ENCODE results near the gene RAB8B.

RAB8B gene

DNA sequence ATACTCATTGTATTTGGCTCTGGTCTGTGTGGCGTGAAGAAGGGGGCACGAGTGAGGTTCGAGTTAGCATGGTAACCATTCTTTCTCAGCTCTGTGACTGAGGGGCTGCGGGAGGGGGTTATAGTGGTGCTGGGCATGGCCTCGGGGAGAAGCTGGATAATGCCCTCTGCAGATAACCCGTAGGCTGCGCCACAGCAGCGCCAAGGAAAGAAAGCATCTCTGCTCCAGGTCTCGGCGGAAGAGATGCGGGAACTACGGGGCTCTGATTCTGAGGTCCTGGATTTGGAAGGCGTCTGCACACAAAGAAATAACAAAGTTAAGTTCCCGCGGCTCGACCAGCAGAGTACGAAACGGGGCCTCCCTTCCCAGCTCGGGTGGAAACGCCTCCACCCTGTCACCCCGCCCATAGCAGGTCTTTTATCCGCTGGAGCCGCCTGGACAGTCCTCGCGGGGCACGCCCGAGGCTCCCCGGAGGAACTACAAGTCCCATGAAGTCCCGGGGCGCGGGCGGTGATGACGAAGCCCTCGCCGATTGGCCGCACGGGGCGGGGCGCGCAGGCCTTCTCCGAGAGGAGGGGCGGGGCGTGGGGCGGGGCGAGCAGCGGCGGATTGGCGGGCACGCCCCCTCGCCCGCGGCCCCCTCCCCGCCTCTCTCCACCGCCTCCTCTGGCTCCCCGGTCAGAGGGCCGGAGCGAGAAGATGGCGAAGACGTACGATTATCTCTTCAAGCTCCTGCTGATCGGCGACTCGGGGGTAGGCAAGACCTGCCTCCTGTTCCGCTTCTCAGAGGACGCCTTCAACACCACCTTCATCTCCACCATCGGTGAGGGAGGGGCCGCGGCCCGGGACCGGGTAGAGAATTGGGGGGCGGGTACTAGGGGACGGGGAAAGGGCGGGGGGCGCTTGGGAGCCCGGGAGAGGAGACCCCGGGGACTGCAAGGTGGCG is at the start of gene RAB8B:
Gene RAB8B (plus strand): TSS at position 681 of the 946 bp plus-strand sequence. CDS start 19 bp downstream, at position 700.
- DNase-seq, result peak; percentile 65

GRCh38 chr15:63140936-63141335 is 48.5 kb upstream of the RAB8B start:
- no peak for DNase-seq

DNA sequence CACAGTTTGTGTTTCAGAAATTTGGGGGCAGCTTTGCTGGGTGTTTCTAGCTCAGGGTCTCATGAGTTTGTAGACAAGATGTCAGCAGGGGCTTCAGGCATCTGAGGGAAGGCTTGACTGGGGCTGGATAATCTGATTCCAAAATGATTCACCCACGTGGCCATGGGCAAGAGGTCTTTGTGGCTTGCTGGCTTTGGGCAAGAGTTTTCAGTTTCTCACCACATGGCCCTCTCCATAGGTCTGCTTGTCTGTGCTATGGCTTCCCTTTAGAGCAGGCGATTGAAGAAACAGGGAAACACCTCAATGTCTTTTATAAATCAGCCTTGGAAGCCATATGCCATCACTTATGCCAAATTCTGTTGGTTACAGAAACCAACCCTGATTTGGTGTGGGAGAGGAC is 44.0 kb upstream of the RAB8B start:
- DNase-seq, result no peak

DNA sequence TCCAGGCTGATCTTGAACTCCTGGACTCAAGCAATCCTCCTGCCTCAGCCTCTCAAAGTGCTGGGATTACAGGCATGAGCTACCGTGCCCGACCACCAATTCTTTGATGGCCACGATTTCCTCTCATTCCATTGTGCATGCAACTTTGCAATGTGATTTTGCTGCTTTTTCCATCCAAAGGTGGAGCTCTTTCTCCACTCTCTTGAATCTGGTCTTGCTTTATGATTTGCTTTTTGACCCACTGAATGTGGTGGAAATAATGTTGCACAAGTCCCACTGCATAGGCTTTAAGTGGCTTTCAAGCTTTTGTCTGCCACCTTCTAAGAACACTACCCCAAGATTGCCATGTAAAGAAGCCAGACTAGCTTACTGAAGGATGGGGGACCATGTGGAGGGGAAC is 42.7 kb upstream of the RAB8B start:
- no peak for DNase-seq

GRCh38 chr15:63151665-63152064 is 37.7 kb upstream of the RAB8B start:
- DNase-seq, result no peak

DNA sequence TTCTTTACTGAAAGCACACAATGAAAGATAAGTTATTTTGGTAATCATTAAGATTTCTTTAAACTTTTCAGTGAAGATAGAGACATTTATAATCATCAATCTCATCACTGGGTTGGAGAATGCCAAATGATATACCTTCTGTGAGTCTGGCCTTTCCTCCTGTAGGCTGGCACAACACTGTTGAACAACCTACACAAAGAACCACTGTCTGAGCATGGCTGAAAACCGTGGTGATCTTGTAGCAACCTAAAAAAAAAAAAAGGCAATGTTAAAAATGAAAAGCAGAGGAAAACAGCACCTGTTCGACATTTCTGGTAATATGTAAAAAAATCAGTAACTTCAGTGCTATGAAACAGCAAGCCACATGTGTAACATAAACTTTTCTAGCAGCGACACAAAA is 33.9 kb upstream of the RAB8B start:
- DNase-seq, result no peak

DNA sequence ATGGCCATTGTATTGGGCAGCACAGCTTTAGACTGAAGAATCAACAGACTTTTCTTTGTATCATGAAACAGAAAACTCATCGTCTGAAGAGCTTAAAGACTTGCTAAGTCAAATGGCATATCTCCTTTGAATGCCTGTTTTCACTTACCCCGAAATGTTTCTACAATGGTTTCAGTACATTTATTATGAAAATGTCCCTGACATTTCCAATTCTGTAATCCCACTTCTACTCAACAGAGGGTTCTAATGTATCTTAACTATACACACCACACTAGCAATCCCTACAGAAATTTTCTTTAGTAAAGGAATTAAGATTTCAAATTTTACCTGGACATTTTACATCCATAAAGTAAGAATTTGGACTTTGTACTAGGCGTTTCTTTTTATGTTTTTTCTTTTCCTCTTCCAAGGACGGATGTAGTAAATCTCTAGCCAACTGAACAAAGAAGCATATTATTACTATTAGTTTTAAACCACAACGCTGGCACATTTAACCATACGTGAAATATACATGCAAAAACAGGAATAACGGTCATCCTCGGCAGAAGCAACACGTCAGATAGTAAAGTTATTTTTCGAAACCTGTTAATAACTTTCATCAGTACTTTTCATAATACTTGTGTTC is 33.2 kb upstream of the RAB8B start:
- DNase-seq, result no peak

- no peak for DNase-seq
Observed at GRCh38 chr15:63156755-63157117, 32.7 kb upstream of the RAB8B start.

- DNase-seq, result peak; percentile 55
Observed at GRCh38 chr15:63157118-63157843, 32.1 kb upstream of the RAB8B start, which contains the start of gene RPS27L. Gene RPS27L, minus strand, starts transcription at chr15:63157477. Its CDS starts 72 bp downstream, at chr15:63157405.

- DNase-seq, result no peak
Observed at GRCh38 chr15:63157891-63158431, 31.4 kb upstream of the RAB8B start.

- DNase-seq, result no peak
Observed at GRCh38 chr15:63160638-63161037, 28.8 kb upstream of the RAB8B start.

- no peak for DNase-seq
Observed at GRCh38 chr15:63163217-63163616, 26.2 kb upstream of the RAB8B start.

GRCh38 chr15:63165166-63165859 is 24.1 kb upstream of the RAB8B start:
- DNase-seq, result no peak

DNA sequence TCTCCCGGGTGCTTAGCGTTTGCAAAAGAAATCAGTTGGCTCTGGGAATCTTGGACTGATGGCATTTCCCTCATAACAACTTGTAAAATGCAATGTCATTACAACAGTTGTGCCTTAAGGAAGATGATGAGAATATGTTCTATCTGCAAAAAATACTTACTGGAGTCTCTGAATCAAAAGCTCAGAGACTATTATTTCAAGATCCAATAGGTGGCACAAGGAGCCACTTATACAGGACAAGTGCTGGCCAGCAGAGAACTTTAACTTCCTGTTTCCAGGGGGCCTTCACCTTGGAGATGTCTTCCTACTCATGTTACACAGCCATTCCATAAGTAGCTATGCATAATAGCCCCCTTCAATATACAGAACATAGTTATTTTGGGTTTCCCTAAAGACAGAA is 23.2 kb upstream of the RAB8B start:
- no peak for DNase-seq

DNA sequence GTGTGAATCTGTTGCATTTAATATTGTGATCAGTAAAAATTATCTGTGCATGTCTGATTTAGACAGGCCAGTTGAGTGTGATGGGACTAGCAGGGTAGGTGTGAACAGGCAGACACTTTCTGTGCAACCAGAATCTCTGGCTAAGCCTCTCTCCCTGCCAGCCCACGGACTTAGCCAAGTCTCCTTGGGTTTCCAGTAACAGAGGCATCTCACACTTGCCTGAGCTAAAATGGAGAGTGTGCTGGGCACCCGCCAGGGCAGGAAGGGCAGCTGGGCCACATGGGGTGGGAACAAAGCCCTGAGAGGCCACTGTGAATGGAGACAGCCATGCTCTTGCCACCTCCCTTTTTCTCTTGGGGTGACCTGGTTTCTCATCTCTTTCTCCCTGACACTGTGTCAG is 19.6 kb upstream of the RAB8B start:
- no peak for DNase-seq

DNA sequence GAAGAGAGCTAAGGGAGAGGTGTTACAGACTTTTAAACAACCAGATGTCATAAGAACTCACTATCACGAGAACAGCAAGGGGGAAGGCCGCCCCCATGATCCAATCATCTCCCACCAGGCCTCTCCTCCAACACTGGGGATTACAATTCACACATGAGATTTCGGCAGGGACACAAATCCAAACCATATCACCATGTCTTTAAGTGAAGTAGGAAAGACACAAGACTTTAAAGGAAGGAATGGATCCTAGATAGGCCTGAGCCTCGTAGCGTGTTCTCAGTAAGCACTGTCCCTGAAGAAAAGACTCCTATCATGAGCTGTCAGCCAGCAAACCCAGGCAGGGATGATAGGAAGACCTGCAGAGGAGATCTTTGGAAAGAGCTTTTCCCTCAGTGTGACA is 17.0 kb upstream of the RAB8B start:
- DNase-seq, result no peak

DNA sequence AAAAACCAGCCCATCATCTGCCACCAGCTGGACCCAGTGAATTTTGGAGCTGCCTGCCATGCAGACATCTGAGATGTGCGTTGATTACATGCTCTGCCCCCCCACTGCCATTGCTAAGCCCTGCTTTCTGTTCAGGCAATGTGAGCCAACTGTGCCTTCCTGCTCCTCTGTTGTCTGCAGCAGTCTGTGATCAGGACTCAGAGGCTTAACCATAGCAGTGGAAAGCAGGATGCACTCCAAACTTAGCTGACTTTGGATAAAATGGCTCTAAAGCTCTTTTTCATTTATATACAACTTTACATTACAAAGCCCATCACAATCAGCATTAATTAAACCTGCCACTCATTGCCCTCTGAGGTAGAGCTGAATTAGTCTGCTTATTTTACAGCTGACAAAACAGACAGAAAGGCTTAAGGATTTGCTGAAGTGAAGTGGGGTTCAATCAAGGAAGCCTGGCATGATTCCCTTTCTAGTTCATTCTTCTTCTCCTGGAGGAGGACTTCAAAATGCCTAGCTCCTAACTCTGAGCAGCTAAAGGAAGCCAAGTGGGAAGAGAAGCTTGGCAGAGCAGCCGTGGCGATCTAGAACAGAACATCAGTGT is 16.5 kb upstream of the RAB8B start:
- DNase-seq, result no peak

DNA sequence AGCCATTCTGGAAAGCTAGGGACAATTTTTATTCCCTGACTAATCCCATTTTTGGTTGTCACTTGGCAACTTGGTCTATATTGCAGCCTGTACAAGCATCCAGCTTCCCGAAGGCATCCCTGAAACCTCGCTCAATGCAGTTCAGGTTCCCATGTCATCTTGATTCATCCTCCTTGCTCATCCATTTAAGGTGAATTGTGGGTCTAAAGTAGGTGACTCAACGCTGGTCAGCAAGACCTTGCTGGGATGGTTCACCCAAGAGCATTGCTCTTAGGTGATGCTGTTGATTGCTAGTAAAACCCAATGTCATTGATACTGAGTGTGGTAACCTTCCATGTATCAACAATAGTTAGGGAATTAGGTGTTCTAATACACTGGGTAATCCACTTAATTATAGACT is 13.1 kb upstream of the RAB8B start:
- DNase-seq, result no peak

DNA sequence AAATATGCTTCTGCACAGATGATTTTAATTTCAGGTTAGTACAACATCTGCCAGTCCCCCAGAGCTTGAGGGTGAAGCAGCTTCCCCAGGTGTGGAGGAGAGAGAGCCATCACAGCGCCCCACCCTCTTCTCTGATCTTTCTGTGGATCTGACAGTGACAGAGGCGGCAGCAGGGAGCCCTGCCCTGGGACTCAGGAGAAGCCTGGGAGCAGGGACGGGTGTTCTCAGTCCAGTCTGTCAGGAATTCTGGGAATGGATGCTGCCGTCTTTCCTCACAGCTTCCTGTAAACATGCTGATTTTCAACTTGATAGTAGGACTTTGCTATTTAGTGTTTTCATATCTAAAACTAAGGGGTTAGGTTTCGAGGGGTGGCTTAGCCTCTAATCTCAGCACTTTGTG is 11.4 kb upstream of the RAB8B start:
- no peak for DNase-seq

DNA sequence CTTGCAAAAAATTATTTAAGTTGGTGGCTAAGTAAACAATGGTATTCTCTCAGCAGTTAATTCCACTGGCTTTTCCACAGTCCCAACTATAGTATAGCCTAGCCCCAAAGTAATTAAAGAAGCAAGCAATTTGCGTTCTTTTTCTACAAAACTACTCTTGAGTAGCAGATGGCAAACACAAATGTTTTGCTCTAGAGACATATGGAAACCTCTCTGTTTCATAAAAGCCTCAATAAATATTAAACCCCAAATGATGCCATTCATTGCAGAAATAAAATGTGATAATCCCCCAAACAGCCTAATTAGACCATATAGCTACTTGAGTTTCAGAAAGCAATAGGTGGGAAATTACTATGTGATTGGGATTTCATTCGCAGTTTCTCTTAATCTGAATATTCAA is 8.7 kb upstream of the RAB8B start:
- DNase-seq, result no peak

GRCh38 chr15:63181648-63182047 is 7.8 kb upstream of the RAB8B start:
- no peak for DNase-seq

DNA sequence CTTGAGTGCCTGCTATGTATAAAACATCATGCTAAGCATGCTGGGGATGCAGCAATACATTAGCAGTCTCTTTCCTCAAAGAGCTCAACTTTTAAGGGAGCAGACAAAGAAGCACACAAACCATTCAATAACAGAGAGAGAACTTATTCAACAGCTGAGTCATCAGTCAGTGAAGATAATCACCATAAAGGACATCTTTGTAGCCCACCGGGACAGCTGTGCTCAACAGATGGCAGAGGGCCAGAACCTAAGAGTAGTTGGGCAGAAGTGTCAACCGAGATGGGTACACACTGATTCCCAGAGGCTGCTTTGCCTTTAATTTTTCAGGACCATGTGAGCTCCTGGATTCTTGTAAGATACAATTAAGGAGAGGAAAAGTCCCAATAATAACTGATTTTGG is 4.2 kb upstream of the RAB8B start:
- DNase-seq, result no peak

Data from DMS79 (cell line).